Caco-2 (cell line): ENCODE results near the gene MS4A14. TPM values are rescaled to one million over a fixed set of nuclear protein-coding genes. Genes with fewer than 3 reads are reported as not detected.

Experiments used
- BruUV-seq: library from RNA; stranded (reverse); fragments of 400-500 nt; replicated peaks from 2 replicates; lab custom pipeline; 2021; lab: Mats Ljungman, UMichigan
- CTCF ChIA-PET: fragments of 300-600 bp; sonication (Branson Sonifier 250); formaldehyde crosslinking; loops from one replicate; lab custom pipeline; 2022; ENCODE audit warnings: antibody characterized with exemption; lab: Charles Lee
- POLR2A ChIA-PET: fragments of 300-600 bp; sonication (Branson Sonifier 250); formaldehyde crosslinking; loops from one replicate; lab custom pipeline; 2022; ENCODE audit warnings: antibody characterized with exemption; lab: Charles Lee
- DNase-seq, 2 experiments: peaks; one replicate each; pipeline versions ENCODE4 v3.0.0 to v3.0.0-alpha.2; 2020 to 2022
- H3K27me3 ChIP-seq: replicated peaks from 2 replicates; pipeline ENCODE4 v1.6.0; 2011; ENCODE audit warnings: low read length; ENCODE audit not compliant: control insufficient read depth, insufficient read depth
- H3K36me3 ChIP-seq: 2 replicates; pipeline ENCODE4 v1.5.1; 2011; ENCODE audit warnings: low read length; ENCODE audit not compliant: control insufficient read depth, insufficient read depth
- H3K4me1 ChIP-seq: fragments of 250-450 bp; sonication (Bioruptor Pico); 2 replicates; pipeline ENCODE4 v1.5.1; 2020; ENCODE audit warnings: mild to moderate bottlenecking
- H3K4me3 ChIP-seq: 2 replicates; pipeline ENCODE4 v1.5.1; 2011; ENCODE audit warnings: low read depth, mild to moderate bottlenecking, control low read depth, low read length
- H3K9me3 ChIP-seq: fragments of 250-450 bp; sonication (Bioruptor Pico); 2 replicates; pipeline ENCODE4 v1.5.1; 2020; ENCODE audit warnings: mild to moderate bottlenecking, moderate library complexity
- H3K27ac Mint-ChIP-seq: one replicate; pipeline ENCODE4 v1.8.0; 2022; ENCODE audit warnings: mixed read lengths; ENCODE audit not compliant: unreplicated experiment
- H3K27me3 Mint-ChIP-seq: one replicate; pipeline ENCODE4 v1.8.0; 2022; ENCODE audit warnings: mixed read lengths; ENCODE audit not compliant: insufficient read depth, unreplicated experiment
- H3K36me3 Mint-ChIP-seq: one replicate; pipeline ENCODE4 v1.8.0; 2022; ENCODE audit warnings: mild to moderate bottlenecking, mixed read lengths; ENCODE audit not compliant: insufficient read depth, unreplicated experiment
- H3K4me1 Mint-ChIP-seq: one replicate; pipeline ENCODE4 v1.8.0; 2022; ENCODE audit warnings: low read depth, mixed read lengths; ENCODE audit not compliant: unreplicated experiment
- H3K4me3 Mint-ChIP-seq: one replicate; pipeline ENCODE4 v1.8.0; 2022; ENCODE audit warnings: mild to moderate bottlenecking, moderate library complexity, mixed read lengths; ENCODE audit not compliant: unreplicated experiment
- H3K9me3 Mint-ChIP-seq: one replicate; pipeline ENCODE4 v1.8.0; 2022; ENCODE audit warnings: mixed read lengths; ENCODE audit not compliant: unreplicated experiment
- intact Hi-C: fragments of 100-400 bp; cut with micrococcal nuclease; formaldehyde crosslinking; loops from one replicate; pipeline ENCODE4 v1.10.0; 2022; ENCODE audit not compliant: unreplicated experiment
- total RNA-seq: library from RNA; stranded (reverse); gene quantifications from 2 replicates; pipeline ENCODE4 v1.2.3, GENCODE V29; 2022
- TF ChIP-seq, protein P1 (sequence below), 2 experiments: fragments of 200-600 bp in 1 of 2; IDR thresholded peaks; 1 replicate in 1 of 2; 2 replicates in 1 of 2; pipeline versions ENCODE4 v1.5.1 to v1.8.0; 2011 to 2022; ENCODE audit warnings: antibody characterized with exemption in 1 of 2, control low read depth in 1 of 2, inconsistent platforms in 1 of 2, low read depth in 1 of 2, low read length in 1 of 2, mild to moderate bottlenecking in 1 of 2, moderate library complexity in 1 of 2; ENCODE audit not compliant: insufficient read depth in 1 of 2, severe bottlenecking in 1 of 2, unreplicated experiment in 1 of 2

MS4A14 gene
- total RNA-seq, 1 experiment from 2014 or later, result not detected

DNA sequence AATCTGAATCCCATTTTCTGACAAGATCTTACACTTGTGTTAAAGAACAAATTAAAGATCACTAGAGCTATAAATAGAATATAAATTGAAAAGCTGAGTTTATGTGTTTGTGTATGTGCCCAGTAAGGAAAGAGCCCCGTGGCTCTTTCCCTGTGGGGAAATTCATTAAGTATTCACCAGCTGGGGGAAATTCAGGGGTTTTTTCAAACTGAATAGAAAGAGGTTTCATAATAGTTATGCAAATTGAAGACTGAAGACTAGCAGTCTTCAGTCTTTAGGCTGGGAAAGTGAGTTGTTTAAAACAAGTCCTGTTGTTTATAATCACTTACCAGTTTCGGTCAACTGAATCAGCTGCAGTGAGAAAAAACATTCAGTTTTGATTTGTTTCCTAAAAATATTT lies 29.2 kb upstream of the MS4A14 start:
- ChIA-PET CTCF (no interaction called here), POLR2A (no interaction called here)
- H3K36me3 ChIP-seq, result no peaks in the 10 kb centered on the region
- H3K36me3 Mint-ChIP-seq, result no peaks in the 10 kb centered on the region
- H3K9me3 Mint-ChIP-seq, result peaks cover 12% of the 10 kb centered on the region
- no peak overlapping the region for H3K27ac Mint-ChIP-seq
- no peak overlapping the region for H3K4me3 ChIP-seq
- H3K4me3 Mint-ChIP-seq, result no peak overlapping the region
- TF ChIP-seq, protein P1, sequence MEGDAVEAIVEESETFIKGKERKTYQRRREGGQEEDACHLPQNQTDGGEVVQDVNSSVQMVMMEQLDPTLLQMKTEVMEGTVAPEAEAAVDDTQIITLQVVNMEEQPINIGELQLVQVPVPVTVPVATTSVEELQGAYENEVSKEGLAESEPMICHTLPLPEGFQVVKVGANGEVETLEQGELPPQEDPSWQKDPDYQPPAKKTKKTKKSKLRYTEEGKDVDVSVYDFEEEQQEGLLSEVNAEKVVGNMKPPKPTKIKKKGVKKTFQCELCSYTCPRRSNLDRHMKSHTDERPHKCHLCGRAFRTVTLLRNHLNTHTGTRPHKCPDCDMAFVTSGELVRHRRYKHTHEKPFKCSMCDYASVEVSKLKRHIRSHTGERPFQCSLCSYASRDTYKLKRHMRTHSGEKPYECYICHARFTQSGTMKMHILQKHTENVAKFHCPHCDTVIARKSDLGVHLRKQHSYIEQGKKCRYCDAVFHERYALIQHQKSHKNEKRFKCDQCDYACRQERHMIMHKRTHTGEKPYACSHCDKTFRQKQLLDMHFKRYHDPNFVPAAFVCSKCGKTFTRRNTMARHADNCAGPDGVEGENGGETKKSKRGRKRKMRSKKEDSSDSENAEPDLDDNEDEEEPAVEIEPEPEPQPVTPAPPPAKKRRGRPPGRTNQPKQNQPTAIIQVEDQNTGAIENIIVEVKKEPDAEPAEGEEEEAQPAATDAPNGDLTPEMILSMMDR (IDR thresholded peaks at IDR 0.05; ENCODE audit: insufficient read depth in 1 of 2, low read depth in 1 of 2, low read length in 1 of 2, severe bottlenecking in 1 of 2, unreplicated experiment in 1 of 2), result no peak
- no TSS peak for BruUV-seq
- H3K4me1 ChIP-seq, result peaks cover 20% of the 10 kb centered on the region
- H3K27me3 Mint-ChIP-seq, result no peaks in the 10 kb centered on the region
- 0 out of 2 replicates have a peak, but pooled peaks cover 4% of the 10 kb centered on the region for H3K9me3 ChIP-seq
- intact Hi-C loops, result no loop called here
- H3K27me3 ChIP-seq, result no peaks in the 10 kb centered on the region
- no peak for DNase-seq
- peaks cover 16% of the 10 kb centered on the region for H3K4me1 Mint-ChIP-seq

DNA sequence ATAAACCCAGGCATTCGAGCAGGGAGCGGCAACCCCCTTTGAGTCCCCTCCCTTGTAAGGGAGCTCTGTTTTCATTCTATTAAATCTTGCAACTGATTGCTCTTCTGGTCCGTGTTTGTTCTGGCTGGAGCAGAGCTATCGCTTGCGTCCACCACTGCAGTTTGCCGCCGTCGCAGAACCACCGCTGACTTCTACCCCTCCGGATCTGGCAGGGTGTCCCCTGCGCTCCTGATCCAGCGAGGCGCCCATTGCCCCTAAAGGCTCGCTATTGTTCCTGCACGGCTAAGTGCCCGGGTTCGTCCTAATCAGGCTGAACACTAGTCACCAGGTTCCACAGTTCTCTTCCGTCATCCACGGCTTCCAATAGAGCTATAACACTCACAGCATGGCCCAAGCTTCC lies 28.4 kb upstream of the MS4A14 start:
- Histone ChIP-seq H3K27me3 (no peaks in the 10 kb centered on the region), H3K4me1 (peaks cover 23% of the 10 kb centered on the region), H3K4me3 (no peak overlapping the region), H3K9me3 (0 out of 2 replicates have a peak, but pooled peaks cover 4% of the 10 kb centered on the region), H3K36me3 (no peaks in the 10 kb centered on the region)
- BruUV-seq, result no TSS peak
- no peaks in the 10 kb centered on the region for H3K36me3 Mint-ChIP-seq
- no peak overlapping the region for H3K4me3 Mint-ChIP-seq
- H3K9me3 Mint-ChIP-seq, result peaks cover 12% of the 10 kb centered on the region
- no peaks in the 10 kb centered on the region for H3K27me3 Mint-ChIP-seq
- DNase-seq, result no peak
- H3K4me1 Mint-ChIP-seq, result peaks cover 20% of the 10 kb centered on the region
- POLR2A ChIA-PET, result no interaction called here
- CTCF ChIA-PET, result no interaction called here
- peak overlapping the region; percentile 45 for H3K27ac Mint-ChIP-seq
- intact Hi-C loops, result no loop called here
- TF ChIP-seq, protein P1 (IDR thresholded peaks at IDR 0.05; ENCODE audit: insufficient read depth in 1 of 2, low read depth in 1 of 2, low read length in 1 of 2, severe bottlenecking in 1 of 2, unreplicated experiment in 1 of 2), result no peak

DNA sequence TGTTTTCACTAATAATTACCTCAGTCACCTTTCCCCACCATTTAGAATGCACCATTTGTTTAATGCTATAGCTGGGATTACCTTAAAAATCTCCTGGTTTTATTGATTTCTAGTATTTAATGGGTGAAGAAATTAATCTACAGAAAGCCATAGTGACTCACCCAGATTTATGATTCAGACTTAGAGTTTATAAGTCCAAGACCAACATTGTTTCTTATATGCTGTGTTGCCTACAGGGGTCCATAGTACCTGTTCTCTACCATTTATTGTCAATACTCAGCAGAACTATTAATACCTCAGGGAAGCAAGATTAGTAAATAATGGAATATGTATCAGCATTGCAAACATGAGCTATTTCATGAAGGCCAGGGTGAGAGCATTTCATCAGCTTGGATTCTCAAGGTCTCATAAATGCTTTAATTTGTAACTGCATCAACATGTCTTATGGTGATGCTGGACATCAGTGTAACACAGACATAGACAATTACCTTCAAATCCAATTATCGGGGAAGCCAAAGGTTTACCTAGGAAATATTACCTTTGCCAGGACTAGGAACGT lies 25.9 kb upstream of the MS4A14 start:
- H3K27ac Mint-ChIP-seq, result peak overlapping the region; percentile 84
- peak overlapping the region; percentile 46 for H3K4me3 Mint-ChIP-seq
- peaks cover 23% of the 10 kb centered on the region for H3K4me1 ChIP-seq
- peaks cover 20% of the 10 kb centered on the region for H3K4me1 Mint-ChIP-seq
- CTCF ChIA-PET, result no interaction called here
- no peak for DNase-seq
- intact Hi-C loops, result no loop called here
- H3K27me3 Mint-ChIP-seq, result no peaks in the 10 kb centered on the region
- no TSS peak for BruUV-seq
- H3K36me3 ChIP-seq, result no peaks in the 10 kb centered on the region
- TF ChIP-seq, protein P1 (IDR thresholded peaks at IDR 0.05; ENCODE audit: insufficient read depth in 1 of 2, low read depth in 1 of 2, low read length in 1 of 2, severe bottlenecking in 1 of 2, unreplicated experiment in 1 of 2), result no peak
- H3K36me3 Mint-ChIP-seq, result no peaks in the 10 kb centered on the region
- H3K27me3 ChIP-seq, result no peaks in the 10 kb centered on the region
- POLR2A ChIA-PET, result no interaction called here
- H3K9me3 ChIP-seq, result 0 out of 2 replicates have a peak, but pooled peaks cover 4% of the 10 kb centered on the region
- H3K4me3 ChIP-seq, result no peak overlapping the region
- H3K9me3 Mint-ChIP-seq, result peaks cover 12% of the 10 kb centered on the region
